Karpas-422 (cell line): ENCODE results near the gene HMMR. TPM values are rescaled to one million over a fixed set of nuclear protein-coding genes. Genes with fewer than 3 reads are reported as not detected.
A peak's percentile ranks its signal among the peaks of the same experiment; 100 is the strongest.

ENCODE experiments used
- DNase-seq: peaks from one replicate; pipeline ENCODE4 v3.0.0-alpha.2; 2015
- H2AFZ ChIP-seq: fragments of 200-600 bp; sonication (generic); 2 replicates; pipeline ENCODE4 v1.6.1; 2014; ENCODE audit warnings: antibody characterized with exemption, low read length, mixed read lengths
- H3K27ac ChIP-seq: fragments of 200-600 bp; sonication (generic); 2 replicates; pipeline ENCODE4 v1.5.1; 2014; ENCODE audit warnings: mild to moderate bottlenecking, low read length, moderate library complexity
- H3K27me3 ChIP-seq: fragments of 200-600 bp; sonication (generic); 2 replicates; pipeline ENCODE4 v1.6.1; 2014; ENCODE audit warnings: low read length, mixed read lengths
- H3K36me3 ChIP-seq: fragments of 200-600 bp; sonication (generic); 2 replicates; pipeline ENCODE4 v1.6.1; 2014; ENCODE audit warnings: low read length, mixed read lengths; ENCODE audit not compliant: insufficient read depth
- H3K4me1 ChIP-seq: fragments of 200-600 bp; sonication (generic); 2 replicates; pipeline ENCODE4 v1.6.1; 2014; ENCODE audit warnings: mild to moderate bottlenecking, low read length, mixed read lengths
- H3K4me2 ChIP-seq: fragments of 200-600 bp; sonication (generic); 2 replicates; pipeline ENCODE4 v1.6.1; 2014; ENCODE audit warnings: low read length, low read depth, mild to moderate bottlenecking; ENCODE audit not compliant: poor library complexity, severe bottlenecking
- H3K4me3 ChIP-seq: fragments of 200-600 bp; sonication (generic); 2 replicates; pipeline ENCODE4 v1.5.1; 2014; ENCODE audit warnings: mild to moderate bottlenecking, antibody characterized with exemption, low read length, mixed read lengths
- H3K79me2 ChIP-seq: fragments of 200-600 bp; sonication (generic); 2 replicates; pipeline ENCODE4 v1.6.1; 2014; ENCODE audit warnings: mild to moderate bottlenecking, low read length, mixed read lengths
- H3K9ac ChIP-seq: fragments of 200-600 bp; sonication (generic); 2 replicates; pipeline ENCODE4 v1.6.0; 2014; ENCODE audit warnings: low read length
- H3K9me2 ChIP-seq: fragments of 200-600 bp; sonication (generic), shearing (Covaris generic); replicated peaks from 2 replicates; pipeline ENCODE4 v1.6.0; 2014; ENCODE audit warnings: mild to moderate bottlenecking, low read length, moderate library complexity; ENCODE audit not compliant: insufficient read depth
- H3K9me3 ChIP-seq: fragments of 300-700, 200-600 bp; sonication (generic); 2 replicates; pipeline ENCODE4 v1.6.1; 2014; ENCODE audit warnings: low read length, mixed read lengths
- H4K20me1 ChIP-seq: fragments of 200-600 bp; sonication (generic); 2 replicates; pipeline ENCODE4 v1.6.1; 2014; ENCODE audit warnings: mild to moderate bottlenecking, antibody characterized with exemption, low read length, low read depth; ENCODE audit not compliant: insufficient read depth
- total RNA-seq: library from RNA; depleted of rRNA; stranded (reverse); fragments of >200 nt; shearing (Covaris generic); gene quantifications from 2 replicates; pipeline ENCODE4 v1.2.3, GENCODE V29; 2014; ENCODE audit warnings: low replicate concordance

HMMR gene
- total RNA-seq, 1 experiment from 2014 or later, result 80.5 TPM

- Histone ChIP-seq H3K9me3 (no peaks in the 10 kb centered on the region), H3K4me2 (peak overlapping the region; percentile 82), H4K20me1 (no peaks in the 10 kb centered on the region), H3K27ac (peak overlapping the region; percentile 22; the same call in 1 of the 2 replicates), H3K4me1 (peaks cover 26% of the 10 kb centered on the region), H3K27me3 (no peaks in the 10 kb centered on the region), H3K9ac (peak overlapping the region; percentile 70), H3K36me3 (peaks cover 19% of the 10 kb centered on the region; the same call in 1 of the 2 replicates), H2AFZ (peak overlapping the region; percentile 96), H3K9me2 (no peaks in the 10 kb centered on the region), H3K79me2 (peaks cover 37% of the 10 kb centered on the region), H3K4me3 (peak overlapping the region; percentile 96)
- no peak for DNase-seq
Observed at GRCh38 chr5:163437011-163437308, 23.5 kb upstream of the HMMR start.

GRCh38 chr5:163437309-163438182 lies 22.9 kb upstream of the HMMR start, which contains the start of gene CCNG1:
Gene CCNG1, plus strand, starts transcription at chr5:163437595. Its CDS starts 1,662 bp downstream, at chr5:163439257.
- no peaks in the 10 kb centered on the region for H4K20me1 ChIP-seq
- DNase-seq, result peak; percentile 98
- peak within 1 kb of the TSS; percentile 96 for H2AFZ ChIP-seq
- peak within 1 kb of the TSS; percentile 96 for H3K4me3 ChIP-seq
- no peaks in the 10 kb centered on the region for H3K9me2 ChIP-seq
- H3K9me3 ChIP-seq, result no peaks in the 10 kb centered on the region
- peak within 1 kb of the TSS; percentile 82 for H3K4me2 ChIP-seq
- peak within 1 kb of the TSS; percentile 96 for H3K9ac ChIP-seq
- peaks cover 26% of the 10 kb centered on the region for H3K4me1 ChIP-seq
- H3K36me3 ChIP-seq, result peaks cover 25% of the 10 kb centered on the region
- peaks cover 39% of the 10 kb centered on the region for H3K79me2 ChIP-seq
- H3K27ac ChIP-seq, result peak within 1 kb of the TSS; percentile 54
- H3K27me3 ChIP-seq, result no peaks in the 10 kb centered on the region

GRCh38 chr5:163439092-163439425 lies 21.4 kb upstream of the HMMR start:
- Histone ChIP-seq H3K36me3 (peaks cover 37% of the 10 kb centered on the region), H3K4me2 (peak overlapping the region; percentile 82), H3K27ac (no peak overlapping the region), H3K79me2 (peaks cover 41% of the 10 kb centered on the region), H3K9me2 (no peaks in the 10 kb centered on the region), H4K20me1 (no peaks in the 10 kb centered on the region), H3K4me3 (no peak overlapping the region), H3K9ac (no peak overlapping the region), H3K9me3 (no peaks in the 10 kb centered on the region), H2AFZ (no peak overlapping the region), H3K27me3 (no peaks in the 10 kb centered on the region), H3K4me1 (peaks cover 26% of the 10 kb centered on the region)
- no peak for DNase-seq

- Histone ChIP-seq H4K20me1 (no peaks in the 10 kb centered on the region), H3K27me3 (no peaks in the 10 kb centered on the region), H2AFZ (no peak overlapping the region), H3K9me3 (no peaks in the 10 kb centered on the region), H3K4me2 (no peak overlapping the region), H3K9ac (no peak overlapping the region), H3K79me2 (peaks cover 41% of the 10 kb centered on the region), H3K36me3 (peaks cover 48% of the 10 kb centered on the region), H3K4me1 (peaks cover 26% of the 10 kb centered on the region), H3K9me2 (no peaks in the 10 kb centered on the region), H3K4me3 (no peak overlapping the region), H3K27ac (no peak overlapping the region)
- DNase-seq, result no peak
Observed at GRCh38 chr5:163440954-163441353, 19.5 kb upstream of the HMMR start.

- Histone ChIP-seq H3K79me2 (peaks cover 26% of the 10 kb centered on the region), H3K9ac (no peak overlapping the region), H3K4me3 (no peak overlapping the region), H3K4me2 (no peak overlapping the region), H3K9me3 (no peaks in the 10 kb centered on the region), H3K27me3 (no peaks in the 10 kb centered on the region), H4K20me1 (no peaks in the 10 kb centered on the region), H3K36me3 (peaks cover 70% of the 10 kb centered on the region), H3K27ac (no peak overlapping the region), H2AFZ (no peak overlapping the region), H3K4me1 (peaks cover under 1% of the 10 kb centered on the region; the same call in 1 of the 2 replicates), H3K9me2 (no peaks in the 10 kb centered on the region)
- no peak for DNase-seq
Observed at GRCh38 chr5:163444526-163444925, 15.9 kb upstream of the HMMR start.

- no peak overlapping the region for H3K4me2 ChIP-seq
- no peak overlapping the region for H3K4me3 ChIP-seq
- no peaks in the 10 kb centered on the region for H3K4me1 ChIP-seq
- no peaks in the 10 kb centered on the region for H3K27me3 ChIP-seq
- H3K9ac ChIP-seq, result no peak overlapping the region
- no peaks in the 10 kb centered on the region for H4K20me1 ChIP-seq
- no peaks in the 10 kb centered on the region for H3K9me3 ChIP-seq
- H3K27ac ChIP-seq, result no peak overlapping the region
- no peak for DNase-seq
- no peaks in the 10 kb centered on the region for H3K9me2 ChIP-seq
- H3K79me2 ChIP-seq, result peaks cover 18% of the 10 kb centered on the region
- peaks cover 70% of the 10 kb centered on the region for H3K36me3 ChIP-seq
- H2AFZ ChIP-seq, result no peak overlapping the region
Observed at GRCh38 chr5:163445345-163445744, 15.1 kb upstream of the HMMR start.

- no peaks in the 10 kb centered on the region for H3K9me3 ChIP-seq
- H3K9me2 ChIP-seq, result no peaks in the 10 kb centered on the region
- no peak overlapping the region for H3K9ac ChIP-seq
- H3K4me3 ChIP-seq, result no peak overlapping the region
- H2AFZ ChIP-seq, result no peak overlapping the region
- no peak for DNase-seq
- peaks cover 10% of the 10 kb centered on the region for H3K79me2 ChIP-seq
- H3K27ac ChIP-seq, result no peak overlapping the region
- H3K27me3 ChIP-seq, result no peaks in the 10 kb centered on the region
- H4K20me1 ChIP-seq, result no peaks in the 10 kb centered on the region
- no peaks in the 10 kb centered on the region for H3K4me1 ChIP-seq
- H3K36me3 ChIP-seq, result peaks cover 57% of the 10 kb centered on the region
- no peak overlapping the region for H3K4me2 ChIP-seq
Observed at GRCh38 chr5:163447191-163447590, 13.2 kb upstream of the HMMR start.

- Histone ChIP-seq H3K4me3 (no peak overlapping the region), H3K4me1 (peaks cover 4% of the 10 kb centered on the region), H3K36me3 (peaks cover 52% of the 10 kb centered on the region)
Observed at GRCh38 chr5:163447875-163448274, 12.6 kb upstream of the HMMR start.

More at GRCh38 chr5:163447875-163448274, 12.6 kb upstream of the HMMR start:
- Histone ChIP-seq H3K27me3 (no peaks in the 10 kb centered on the region), H3K79me2 (peaks cover 6% of the 10 kb centered on the region; the same call in 1 of the 2 replicates), H2AFZ (no peak overlapping the region), H3K9ac (no peak overlapping the region), H3K9me2 (no peaks in the 10 kb centered on the region), H3K27ac (no peak overlapping the region), H3K4me2 (no peak overlapping the region), H3K9me3 (no peaks in the 10 kb centered on the region), H4K20me1 (no peaks in the 10 kb centered on the region)
- no peak for DNase-seq
